ENCODE data around the gene TXNDC9. TPM values are rescaled to one million over a fixed set of nuclear protein-coding genes. Genes with fewer than 3 reads are reported as not detected.
"Not testable (repeated sequence)": the region's sequence is repeated elsewhere in the genome, so short reads cannot be mapped to it uniquely, and the experiment has no call there.

TXNDC9 gene
- total RNA-seq, 1 experiment from 2014 or later: 40.5 TPM

DNA sequence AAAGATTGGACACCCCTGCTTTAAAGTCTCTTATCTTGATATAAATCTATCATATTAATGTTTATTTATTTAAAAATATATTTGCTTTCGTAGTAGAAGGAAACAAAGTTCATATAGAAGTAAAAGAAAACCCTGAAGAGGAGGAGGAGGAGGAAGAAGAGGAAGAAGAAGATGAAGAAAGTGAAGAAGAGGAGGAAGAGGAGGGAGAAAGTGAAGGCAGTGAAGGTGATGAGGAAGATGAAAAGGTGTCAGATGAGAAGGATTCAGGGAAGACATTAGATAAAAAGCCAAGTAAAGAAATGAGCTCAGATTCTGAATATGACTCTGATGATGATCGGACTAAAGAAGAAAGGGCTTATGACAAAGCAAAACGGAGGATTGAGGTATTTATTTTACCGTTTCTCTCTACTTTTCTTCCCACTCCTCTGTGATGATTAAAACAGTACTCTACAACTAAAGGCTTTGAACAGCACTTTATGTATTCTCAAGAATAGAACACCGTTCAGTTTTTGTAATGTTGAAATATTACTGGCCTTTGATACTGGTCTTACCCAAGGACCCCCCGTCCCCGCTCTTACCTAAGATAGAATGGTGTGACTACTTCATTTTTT is 40.2 kb upstream of the TXNDC9 start:
- no TSS peak for BruUV-seq (replicated peaks)
- CTCF ChIA-PET: no interaction called here
- Mint-ChIP-seq H3K27me3 (ENCODE audit: unreplicated experiment) (no peaks in the 10 kb centered on the region), H3K36me3 (ENCODE audit: insufficient read depth, unreplicated experiment) (peaks cover 38% of the 10 kb centered on the region), H3K27ac (ENCODE audit: unreplicated experiment) (no peak overlapping the region), H3K4me3 (ENCODE audit: low read depth, unreplicated experiment) (no peak overlapping the region), H3K4me1 (ENCODE audit: low read depth, unreplicated experiment) (no peaks in the 10 kb centered on the region), H3K9me3 (ENCODE audit: low read depth, unreplicated experiment) (no peaks in the 10 kb centered on the region)
- TF ChIP-seq, protein P1, sequence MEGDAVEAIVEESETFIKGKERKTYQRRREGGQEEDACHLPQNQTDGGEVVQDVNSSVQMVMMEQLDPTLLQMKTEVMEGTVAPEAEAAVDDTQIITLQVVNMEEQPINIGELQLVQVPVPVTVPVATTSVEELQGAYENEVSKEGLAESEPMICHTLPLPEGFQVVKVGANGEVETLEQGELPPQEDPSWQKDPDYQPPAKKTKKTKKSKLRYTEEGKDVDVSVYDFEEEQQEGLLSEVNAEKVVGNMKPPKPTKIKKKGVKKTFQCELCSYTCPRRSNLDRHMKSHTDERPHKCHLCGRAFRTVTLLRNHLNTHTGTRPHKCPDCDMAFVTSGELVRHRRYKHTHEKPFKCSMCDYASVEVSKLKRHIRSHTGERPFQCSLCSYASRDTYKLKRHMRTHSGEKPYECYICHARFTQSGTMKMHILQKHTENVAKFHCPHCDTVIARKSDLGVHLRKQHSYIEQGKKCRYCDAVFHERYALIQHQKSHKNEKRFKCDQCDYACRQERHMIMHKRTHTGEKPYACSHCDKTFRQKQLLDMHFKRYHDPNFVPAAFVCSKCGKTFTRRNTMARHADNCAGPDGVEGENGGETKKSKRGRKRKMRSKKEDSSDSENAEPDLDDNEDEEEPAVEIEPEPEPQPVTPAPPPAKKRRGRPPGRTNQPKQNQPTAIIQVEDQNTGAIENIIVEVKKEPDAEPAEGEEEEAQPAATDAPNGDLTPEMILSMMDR (IDR thresholded peaks at IDR 0.05; ENCODE audit: unreplicated experiment): no peak
- no peak for DNase-seq
- intact Hi-C loops (cut with micrococcal nuclease; ENCODE audit: unreplicated experiment): no loop called here

DNA sequence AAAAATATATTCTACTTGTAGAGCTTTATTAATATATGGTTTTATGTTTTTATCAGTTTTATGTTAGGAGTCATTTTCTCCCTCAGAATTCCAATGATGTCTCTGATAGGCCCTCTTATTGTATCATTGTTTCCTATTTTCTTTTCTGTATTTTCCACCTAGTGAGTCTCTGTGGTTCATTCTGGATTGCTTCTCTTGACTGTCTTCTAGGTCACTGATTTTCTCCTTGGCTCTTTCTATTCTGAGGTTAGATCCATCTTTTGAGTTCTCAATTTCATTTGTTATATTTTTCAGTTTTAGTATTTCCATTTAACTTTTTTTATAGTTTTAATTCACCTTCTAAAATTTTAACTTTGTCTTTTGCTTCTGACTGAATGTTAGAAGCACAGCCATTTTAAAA is 38.6 kb upstream of the TXNDC9 start:
- H3K27ac Mint-ChIP-seq (ENCODE audit: unreplicated experiment): no peak overlapping the region
- H3K27me3 Mint-ChIP-seq (ENCODE audit: unreplicated experiment): no peaks in the 10 kb centered on the region
- peaks cover 29% of the 10 kb centered on the region for H3K36me3 Mint-ChIP-seq (ENCODE audit: insufficient read depth, unreplicated experiment)
- H3K9me3 Mint-ChIP-seq (ENCODE audit: low read depth, unreplicated experiment): no peaks in the 10 kb centered on the region
- no peak overlapping the region for H3K4me3 Mint-ChIP-seq (ENCODE audit: low read depth, unreplicated experiment)
- H3K4me1 Mint-ChIP-seq (ENCODE audit: low read depth, unreplicated experiment): no peaks in the 10 kb centered on the region
- BruUV-seq (replicated peaks): no TSS peak
- TF ChIP-seq, protein P1 (IDR thresholded peaks at IDR 0.05; ENCODE audit: unreplicated experiment): no peak
- intact Hi-C loops (cut with micrococcal nuclease; ENCODE audit: unreplicated experiment): no loop called here
- CTCF ChIA-PET: no interaction called here
- DNase-seq: no peak

DNA sequence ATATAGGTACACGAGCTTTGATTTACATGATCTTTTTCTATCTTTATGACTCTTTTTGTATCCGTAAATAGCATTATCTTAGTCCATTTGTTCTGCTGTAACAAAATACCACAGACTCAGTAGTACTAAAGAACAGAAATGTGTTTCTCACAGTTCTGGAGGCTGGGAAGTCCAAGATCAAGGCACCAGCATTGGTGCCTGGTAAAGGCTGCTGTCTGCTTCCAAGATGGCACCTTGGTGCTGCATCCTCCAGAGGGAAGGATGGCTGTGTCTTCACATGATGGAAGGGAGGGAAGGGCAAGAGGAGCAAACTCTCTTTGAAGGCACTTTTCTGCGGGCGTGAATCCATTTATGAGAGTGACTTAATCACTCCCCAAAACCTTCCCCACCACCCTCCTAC is 37.0 kb upstream of the TXNDC9 start:
- Mint-ChIP-seq H3K9me3 (ENCODE audit: low read depth, unreplicated experiment) (no peaks in the 10 kb centered on the region), H3K4me3 (ENCODE audit: low read depth, unreplicated experiment) (no peak overlapping the region), H3K27ac (ENCODE audit: unreplicated experiment) (peak overlapping the region; percentile 12), H3K27me3 (ENCODE audit: unreplicated experiment) (no peaks in the 10 kb centered on the region), H3K36me3 (ENCODE audit: insufficient read depth, unreplicated experiment) (peaks cover 25% of the 10 kb centered on the region), H3K4me1 (ENCODE audit: low read depth, unreplicated experiment) (no peaks in the 10 kb centered on the region)
- BruUV-seq (replicated peaks): no TSS peak
- CTCF ChIA-PET: no interaction called here
- TF ChIP-seq, protein P1 (IDR thresholded peaks at IDR 0.05; ENCODE audit: unreplicated experiment): no peak
- DNase-seq: no peak
- intact Hi-C loops (cut with micrococcal nuclease; ENCODE audit: unreplicated experiment): no loop called here

DNA sequence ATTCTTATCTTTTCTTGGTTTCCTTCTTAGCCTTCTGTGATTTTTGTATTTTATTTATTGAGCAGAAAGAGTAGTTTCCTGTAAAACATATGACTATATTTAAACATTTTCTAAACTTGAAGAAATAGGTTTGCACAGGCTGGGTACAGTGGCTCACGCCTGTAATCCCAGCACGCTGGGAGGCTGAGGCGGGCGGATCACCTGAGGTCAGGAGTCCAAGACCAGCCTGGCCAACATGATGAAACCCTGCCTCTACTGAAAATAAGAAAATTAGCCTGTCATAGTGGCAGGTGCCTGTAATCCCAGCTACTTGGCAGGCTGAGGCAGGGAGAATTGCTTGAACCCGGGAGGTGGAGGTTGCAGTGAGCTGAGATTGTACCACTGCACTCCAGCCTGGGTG is 32.7 kb upstream of the TXNDC9 start:
- BruUV-seq (replicated peaks); intact Hi-C loops (cut with micrococcal nuclease; ENCODE audit: unreplicated experiment): not testable (repeated sequence)
- H3K36me3 Mint-ChIP-seq (ENCODE audit: insufficient read depth, unreplicated experiment): peaks cover 30% of the 10 kb centered on the region

DNA sequence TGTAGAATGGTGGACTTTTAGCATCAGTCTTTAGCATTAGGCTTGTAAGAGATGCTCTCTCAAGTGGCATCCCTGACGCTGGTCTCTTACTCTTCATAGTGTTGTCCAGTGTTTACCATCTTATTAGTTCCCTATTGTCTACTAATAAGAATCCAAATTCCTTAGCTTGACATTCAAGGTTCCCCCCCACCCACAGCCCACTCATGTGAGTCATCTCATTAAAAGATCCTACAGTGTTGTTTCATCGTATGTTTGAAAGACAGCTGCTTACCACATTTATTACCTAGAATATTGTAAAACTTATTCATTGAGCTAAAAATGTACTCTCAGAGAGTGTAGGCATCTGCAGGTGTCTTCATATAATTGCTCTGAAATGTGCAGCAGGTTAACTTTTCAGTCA is 29.5 kb upstream of the TXNDC9 start:
- Mint-ChIP-seq H3K36me3 (ENCODE audit: insufficient read depth, unreplicated experiment) (peaks cover 11% of the 10 kb centered on the region), H3K4me3 (ENCODE audit: low read depth, unreplicated experiment) (no peak overlapping the region), H3K27me3 (ENCODE audit: unreplicated experiment) (no peaks in the 10 kb centered on the region), H3K4me1 (ENCODE audit: low read depth, unreplicated experiment) (no peaks in the 10 kb centered on the region), H3K9me3 (ENCODE audit: low read depth, unreplicated experiment) (no peaks in the 10 kb centered on the region), H3K27ac (ENCODE audit: unreplicated experiment) (no peak overlapping the region)
- TF ChIP-seq, protein P1 (IDR thresholded peaks at IDR 0.05; ENCODE audit: unreplicated experiment): no peak
- intact Hi-C loops (cut with micrococcal nuclease; ENCODE audit: unreplicated experiment): no loop called here
- BruUV-seq (replicated peaks): no TSS peak
- DNase-seq: no peak
- CTCF ChIA-PET: no interaction called here

More for the DNA sequence above, 32.7 kb upstream of the TXNDC9 start:
- DNase-seq; H3K4me3 Mint-ChIP-seq (ENCODE audit: low read depth, unreplicated experiment); H3K27me3 Mint-ChIP-seq (ENCODE audit: unreplicated experiment); H3K4me1 Mint-ChIP-seq (ENCODE audit: low read depth, unreplicated experiment); H3K9me3 Mint-ChIP-seq (ENCODE audit: low read depth, unreplicated experiment); CTCF ChIA-PET; H3K27ac Mint-ChIP-seq (ENCODE audit: unreplicated experiment): not testable (repeated sequence)
